K562 (cell line): ENCODE results near the gene CDIPT. TPM values are rescaled to one million over a fixed set of nuclear protein-coding genes. Genes with fewer than 3 reads are reported as not detected.

Experiments used
- GABPB1 ChIP-seq: sonication (generic); formaldehyde crosslinking; IDR thresholded peaks from 2 replicates; pipeline ENCODE4 v1.8.0; 2022; ENCODE audit warnings: mild to moderate bottlenecking, missing genetic modification reagents
- KAT7 ChIP-seq: sonication (generic); formaldehyde crosslinking; IDR thresholded peaks from 2 replicates; pipeline ENCODE4 v1.8.0; 2022; ENCODE audit warnings: missing genetic modification reagents, mild to moderate bottlenecking, borderline replicate concordance
- KDM4B ChIP-seq, 2 experiments: fragments of 450-650 bp in 1 of 2; sonication (generic) in 1 of 2; IDR thresholded peaks; 2 replicates each; pipeline ENCODE4 v1.6.1; 2016 to 2017; ENCODE audit warnings: borderline replicate concordance in 2 of 2, antibody characterized with exemption in 1 of 2, low read depth in 1 of 2, mild to moderate bottlenecking in 1 of 2
- MTA3 ChIP-seq: fragments of 450-650 bp; formaldehyde crosslinking; IDR thresholded peaks from 2 replicates; pipeline ENCODE4 v1.6.1; 2017; ENCODE audit warnings: mild to moderate bottlenecking, borderline replicate concordance
- RBM14 ChIP-seq: fragments of 200-400 bp; formaldehyde crosslinking; IDR thresholded peaks from 2 replicates; pipeline ENCODE4 v1.6.1; 2018; ENCODE audit warnings: low read depth, mild to moderate bottlenecking, low read length, moderate library complexity, borderline replicate concordance; ENCODE audit not compliant: insufficient read depth
- RNF2 ChIP-seq: sonication (generic); IDR thresholded peaks from 2 replicates; pipeline ENCODE4 v1.6.1; 2016
- SIN3A ChIP-seq, 2 experiments: fragments of 150-350 bp in 1 of 2; IDR thresholded peaks; 2 replicates each; pipeline ENCODE4 v1.6.1; 2011 to 2016; ENCODE audit warnings: borderline replicate concordance in 2 of 2, low read depth in 2 of 2, low read length in 2 of 2, mild to moderate bottlenecking in 2 of 2, moderate library complexity in 2 of 2; ENCODE audit not compliant: control insufficient read depth in 1 of 2
- SUPT5H ChIP-seq: fragments of 450-650 bp; IDR thresholded peaks from 2 replicates; pipeline ENCODE4 v1.6.1; 2016
- XRCC3 ChIP-seq: fragments of 450-650 bp; IDR thresholded peaks from 2 replicates; pipeline ENCODE4 v1.6.1; 2017; ENCODE audit warnings: mild to moderate bottlenecking, moderate library complexity
- XRCC5 ChIP-seq: fragments of 200-400 bp; formaldehyde crosslinking; IDR thresholded peaks from 2 replicates; pipeline ENCODE4 v1.6.1; 2017; ENCODE audit warnings: low read depth, mild to moderate bottlenecking, low read length
- ZBTB7A ChIP-seq: IDR thresholded peaks from 2 replicates; pipeline ENCODE4 v1.6.1; 2011; ENCODE audit warnings: low read depth, mild to moderate bottlenecking, low read length, moderate library complexity, borderline replicate concordance; ENCODE audit not compliant: control insufficient read depth
- ZNF77 ChIP-seq: fragments of 250-450 bp; sonication (Bioruptor Pico); IDR thresholded peaks from 2 replicates; pipeline ENCODE4 v1.5.0; 2020
- polyA plus RNA-seq, 8 experiments: library from polyadenylated mRNA; depleted of rRNA in 4 of 8; stranded (reverse) in 5 of 8; unstranded in 3 of 8; fragments of >200 nt; fragmentation: Nextera tagmentation in 2 of 8; fragmentation: Illumina TruSeq in 1 of 8; extraction: Ambion mirVana in 2 of 8; extraction: Trizol in 1 of 8; gene quantifications; 2 replicates each; pipeline versions ENCODE4 v1.2.1 to v1.2.3, GENCODE V29; 2011 to 2014; ENCODE audit warnings: inconsistent platforms in 1 of 8, missing spikeins in 1 of 8
- total RNA-seq, 7 experiments: library from RNA; depleted of rRNA in 6 of 7; stranded (reverse); fragments of >200 nt in 6 of 7; fragmentation: Illumina TruSeq in 2 of 7; extraction: Trizol in 2 of 7; gene quantifications; 2 replicates each; pipeline versions ENCODE4 v1.2.1 to v1.2.3, GENCODE V29; 2011 to 2021; ENCODE audit warnings: low replicate concordance in 1 of 7
- TF ChIP-seq, protein P1 (sequence below), 2 experiments: fragments of 450-650 bp; IDR thresholded peaks; 2 replicates each; pipeline ENCODE4 v1.6.1; 2016
- TF ChIP-seq, protein P2 (sequence below): fragments of 450-650 bp; formaldehyde crosslinking; IDR thresholded peaks from 2 replicates; pipeline ENCODE4 v1.4.0; 2022; ENCODE audit warnings: missing genetic modification characterization
- TF ChIP-seq, protein P3 (sequence below): fragments of 250-450 bp; sonication (Bioruptor Pico); IDR thresholded peaks from 2 replicates; pipeline ENCODE4 v1.8.0; 2022; ENCODE audit warnings: inconsistent platforms, mild to moderate bottlenecking, moderate library complexity, borderline replicate concordance
- TF ChIP-seq, protein P4 (sequence below), 3 experiments: IDR thresholded peaks in 2 of 3; conservative IDR thresholded peaks in 1 of 3; 2 replicates each; pipeline ENCODE4 v1.5.1; 2011 to 2012; ENCODE audit warnings: low read length in 3 of 3, mild to moderate bottlenecking in 3 of 3, control low read depth in 2 of 3, improper control_type of control experiment in 1 of 3, inconsistent platforms in 1 of 3, low read depth in 1 of 3, mixed read lengths in 1 of 3, moderate library complexity in 1 of 3; ENCODE audit not compliant: insufficient read depth in 2 of 3
- TF ChIP-seq, protein P5 (sequence below): fragments of 250-450 bp; sonication (Bioruptor Pico); IDR thresholded peaks from 2 replicates; pipeline ENCODE4 v1.9.0; 2021; ENCODE audit warnings: mild to moderate bottlenecking, inconsistent platforms
- TF ChIP-seq, protein P6 (sequence below): fragments of 450-650 bp; formaldehyde crosslinking; IDR thresholded peaks from 2 replicates; pipeline ENCODE4 v1.4.0; 2022; ENCODE audit warnings: mild to moderate bottlenecking, moderate library complexity

Gene CDIPT
- total and polyA plus RNA-seq, 9 of the 15 experiments (the other 6 are each of a cell fraction or from before 2014, with no cell fraction given), result 1.3 to 37.0 (median 23.0) TPM

DNA sequence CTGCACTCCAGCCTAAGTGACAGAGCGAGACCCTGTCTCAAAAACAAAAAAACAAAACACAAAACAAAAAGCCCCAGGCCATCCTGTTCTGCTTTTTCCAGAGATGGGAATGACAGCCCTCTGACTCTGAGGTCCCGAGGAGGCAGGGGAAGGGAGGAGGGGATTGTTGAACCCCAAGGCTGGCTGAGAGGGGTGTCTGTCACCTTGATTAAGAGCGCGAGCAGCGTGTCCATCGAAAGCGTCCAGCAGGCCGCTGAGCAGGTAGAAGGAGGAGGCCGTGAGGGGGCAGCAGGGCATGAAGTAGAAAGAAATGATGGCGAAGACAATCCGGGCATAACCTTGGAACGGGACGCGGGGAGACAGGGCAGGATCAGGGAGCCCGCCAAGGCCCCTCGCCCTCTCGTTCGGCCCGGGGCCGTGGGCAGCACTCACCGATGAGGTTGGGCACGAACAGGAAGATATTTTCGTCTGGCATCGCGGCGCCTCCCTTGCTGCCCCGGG lies 593 bp downstream of the CDIPT start (continued):
- TF ChIP-seq, protein P1, sequence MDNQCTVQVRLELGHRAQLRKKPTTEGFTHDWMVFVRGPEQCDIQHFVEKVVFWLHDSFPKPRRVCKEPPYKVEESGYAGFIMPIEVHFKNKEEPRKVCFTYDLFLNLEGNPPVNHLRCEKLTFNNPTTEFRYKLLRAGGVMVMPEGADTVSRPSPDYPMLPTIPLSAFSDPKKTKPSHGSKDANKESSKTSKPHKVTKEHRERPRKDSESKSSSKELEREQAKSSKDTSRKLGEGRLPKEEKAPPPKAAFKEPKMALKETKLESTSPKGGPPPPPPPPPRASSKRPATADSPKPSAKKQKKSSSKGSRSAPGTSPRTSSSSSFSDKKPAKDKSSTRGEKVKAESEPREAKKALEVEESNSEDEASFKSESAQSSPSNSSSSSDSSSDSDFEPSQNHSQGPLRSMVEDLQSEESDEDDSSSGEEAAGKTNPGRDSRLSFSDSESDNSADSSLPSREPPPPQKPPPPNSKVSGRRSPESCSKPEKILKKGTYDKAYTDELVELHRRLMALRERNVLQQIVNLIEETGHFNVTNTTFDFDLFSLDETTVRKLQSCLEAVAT (IDR thresholded peaks at IDR 0.05), result no peak
- TF ChIP-seq, protein P2, sequence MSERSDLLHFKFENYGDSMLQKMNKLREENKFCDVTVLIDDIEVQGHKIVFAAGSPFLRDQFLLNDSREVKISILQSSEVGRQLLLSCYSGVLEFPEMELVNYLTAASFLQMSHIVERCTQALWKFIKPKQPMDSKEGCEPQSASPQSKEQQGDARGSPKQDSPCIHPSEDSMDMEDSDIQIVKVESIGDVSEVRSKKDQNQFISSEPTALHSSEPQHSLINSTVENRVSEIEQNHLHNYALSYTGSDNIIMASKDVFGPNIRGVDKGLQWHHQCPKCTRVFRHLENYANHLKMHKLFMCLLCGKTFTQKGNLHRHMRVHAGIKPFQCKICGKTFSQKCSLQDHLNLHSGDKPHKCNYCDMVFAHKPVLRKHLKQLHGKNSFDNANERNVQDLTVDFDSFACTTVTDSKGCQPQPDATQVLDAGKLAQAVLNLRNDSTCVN (CRISPR knock-in tag), result no peak
- TF ChIP-seq ZBTB7A (0 out of 2 replicates have a peak, but pooled peaks have one; percentile 23), SIN3A (IDR thresholded peaks at IDR 0.05; ENCODE audit: borderline replicate concordance in 2 of 2, control insufficient read depth in 1 of 2, low read depth in 2 of 2, low read length in 2 of 2) (0 out of 4 replicates have a peak, but pooled peaks of 1 of the 2 experiments have one; percentile 5), XRCC5 (no peak), RNF2 (no peak), RBM14 (no peak), ZNF77 (CRISPR knock-in tag) (no peak), MTA3 (no peak), XRCC3 (no peak), GABPB1 (CRISPR knock-in tag) (0 out of 2 replicates have a peak, but pooled peaks have one; percentile 10), KDM4B (IDR thresholded peaks at IDR 0.05; ENCODE audit: borderline replicate concordance in 2 of 2, low read depth in 1 of 2) (no peak), SUPT5H (no peak), KAT7 (CRISPR knock-in tag) (no peak)
- TF ChIP-seq, protein P3, sequence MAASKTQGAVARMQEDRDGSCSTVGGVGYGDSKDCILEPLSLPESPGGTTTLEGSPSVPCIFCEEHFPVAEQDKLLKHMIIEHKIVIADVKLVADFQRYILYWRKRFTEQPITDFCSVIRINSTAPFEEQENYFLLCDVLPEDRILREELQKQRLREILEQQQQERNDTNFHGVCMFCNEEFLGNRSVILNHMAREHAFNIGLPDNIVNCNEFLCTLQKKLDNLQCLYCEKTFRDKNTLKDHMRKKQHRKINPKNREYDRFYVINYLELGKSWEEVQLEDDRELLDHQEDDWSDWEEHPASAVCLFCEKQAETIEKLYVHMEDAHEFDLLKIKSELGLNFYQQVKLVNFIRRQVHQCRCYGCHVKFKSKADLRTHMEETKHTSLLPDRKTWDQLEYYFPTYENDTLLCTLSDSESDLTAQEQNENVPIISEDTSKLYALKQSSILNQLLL (CRISPR knock-in tag), result no peak
- TF ChIP-seq, protein P4, sequence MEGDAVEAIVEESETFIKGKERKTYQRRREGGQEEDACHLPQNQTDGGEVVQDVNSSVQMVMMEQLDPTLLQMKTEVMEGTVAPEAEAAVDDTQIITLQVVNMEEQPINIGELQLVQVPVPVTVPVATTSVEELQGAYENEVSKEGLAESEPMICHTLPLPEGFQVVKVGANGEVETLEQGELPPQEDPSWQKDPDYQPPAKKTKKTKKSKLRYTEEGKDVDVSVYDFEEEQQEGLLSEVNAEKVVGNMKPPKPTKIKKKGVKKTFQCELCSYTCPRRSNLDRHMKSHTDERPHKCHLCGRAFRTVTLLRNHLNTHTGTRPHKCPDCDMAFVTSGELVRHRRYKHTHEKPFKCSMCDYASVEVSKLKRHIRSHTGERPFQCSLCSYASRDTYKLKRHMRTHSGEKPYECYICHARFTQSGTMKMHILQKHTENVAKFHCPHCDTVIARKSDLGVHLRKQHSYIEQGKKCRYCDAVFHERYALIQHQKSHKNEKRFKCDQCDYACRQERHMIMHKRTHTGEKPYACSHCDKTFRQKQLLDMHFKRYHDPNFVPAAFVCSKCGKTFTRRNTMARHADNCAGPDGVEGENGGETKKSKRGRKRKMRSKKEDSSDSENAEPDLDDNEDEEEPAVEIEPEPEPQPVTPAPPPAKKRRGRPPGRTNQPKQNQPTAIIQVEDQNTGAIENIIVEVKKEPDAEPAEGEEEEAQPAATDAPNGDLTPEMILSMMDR (IDR thresholded peaks at IDR 0.05 in 2 of 3, conservative IDR thresholded peaks at IDR 0.05 in 1 of 3; ENCODE audit: insufficient read depth in 2 of 3, low read depth in 1 of 3, low read length in 3 of 3), result peak in 2 of 3 experiments; percentile 20 to 23; a peak in 3 of 6 replicates
- TF ChIP-seq, protein P5, sequence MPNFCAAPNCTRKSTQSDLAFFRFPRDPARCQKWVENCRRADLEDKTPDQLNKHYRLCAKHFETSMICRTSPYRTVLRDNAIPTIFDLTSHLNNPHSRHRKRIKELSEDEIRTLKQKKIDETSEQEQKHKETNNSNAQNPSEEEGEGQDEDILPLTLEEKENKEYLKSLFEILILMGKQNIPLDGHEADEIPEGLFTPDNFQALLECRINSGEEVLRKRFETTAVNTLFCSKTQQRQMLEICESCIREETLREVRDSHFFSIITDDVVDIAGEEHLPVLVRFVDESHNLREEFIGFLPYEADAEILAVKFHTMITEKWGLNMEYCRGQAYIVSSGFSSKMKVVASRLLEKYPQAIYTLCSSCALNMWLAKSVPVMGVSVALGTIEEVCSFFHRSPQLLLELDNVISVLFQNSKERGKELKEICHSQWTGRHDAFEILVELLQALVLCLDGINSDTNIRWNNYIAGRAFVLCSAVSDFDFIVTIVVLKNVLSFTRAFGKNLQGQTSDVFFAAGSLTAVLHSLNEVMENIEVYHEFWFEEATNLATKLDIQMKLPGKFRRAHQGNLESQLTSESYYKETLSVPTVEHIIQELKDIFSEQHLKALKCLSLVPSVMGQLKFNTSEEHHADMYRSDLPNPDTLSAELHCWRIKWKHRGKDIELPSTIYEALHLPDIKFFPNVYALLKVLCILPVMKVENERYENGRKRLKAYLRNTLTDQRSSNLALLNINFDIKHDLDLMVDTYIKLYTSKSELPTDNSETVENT (CRISPR knock-in tag), result no peak
- TF ChIP-seq, protein P6, sequence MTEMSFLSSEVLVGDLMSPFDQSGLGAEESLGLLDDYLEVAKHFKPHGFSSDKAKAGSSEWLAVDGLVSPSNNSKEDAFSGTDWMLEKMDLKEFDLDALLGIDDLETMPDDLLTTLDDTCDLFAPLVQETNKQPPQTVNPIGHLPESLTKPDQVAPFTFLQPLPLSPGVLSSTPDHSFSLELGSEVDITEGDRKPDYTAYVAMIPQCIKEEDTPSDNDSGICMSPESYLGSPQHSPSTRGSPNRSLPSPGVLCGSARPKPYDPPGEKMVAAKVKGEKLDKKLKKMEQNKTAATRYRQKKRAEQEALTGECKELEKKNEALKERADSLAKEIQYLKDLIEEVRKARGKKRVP (CRISPR knock-in tag), result no peak
